GM06990 (cell line): ENCODE data around the gene ZNF407.

ENCODE experiments used
- DNase-seq: peaks from one replicate; pipeline ENCODE4 v3.0.0-alpha.2; 2011; ENCODE audit not compliant: insufficient read length; ENCODE audit errors: extremely low read depth
- H3K27me3 ChIP-seq: replicated peaks from 2 replicates; pipeline ENCODE4 v1.6.0; 2011; ENCODE audit warnings: low read length; ENCODE audit not compliant: control insufficient read depth, insufficient read depth
- H3K36me3 ChIP-seq: 2 replicates; pipeline ENCODE4 v1.5.1; 2011; ENCODE audit warnings: low read length; ENCODE audit not compliant: control insufficient read depth, insufficient read depth
- H3K4me3 ChIP-seq: replicated peaks from 2 replicates; pipeline ENCODE4 v1.5.1; 2011; ENCODE audit warnings: low read depth, mild to moderate bottlenecking, control low read depth, low read length
- CTCF ChIP-seq: IDR thresholded peaks from 2 replicates; pipeline ENCODE4 v1.5.1; 2011; ENCODE audit warnings: low read length, control low read depth, mild to moderate bottlenecking, inconsistent platforms; ENCODE audit not compliant: insufficient read depth, poor library complexity, severe bottlenecking

Gene ZNF407

GRCh38 chr18:75088622-75089211, 491.0 kb downstream of the ZNF407 start:
- no peak for TF ChIP-seq CTCF
- no peaks in the 10 kb centered on the region for H3K36me3 ChIP-seq
- DNase-seq = no peak
- H3K4me3 ChIP-seq = no peak overlapping the region
- H3K27me3 ChIP-seq = no peaks in the 10 kb centered on the region

GRCh38 chr18:75089748-75090327, 492.2 kb downstream of the ZNF407 start:
- no peak for TF ChIP-seq CTCF
- DNase-seq = no peak
- no peaks in the 10 kb centered on the region for H3K27me3 ChIP-seq
- H3K36me3 ChIP-seq = no peaks in the 10 kb centered on the region
- H3K4me3 ChIP-seq = no peak overlapping the region

- Histone ChIP-seq H3K4me3 (no peak overlapping the region), H3K36me3 (no peaks in the 10 kb centered on the region), H3K27me3 (no peaks in the 10 kb centered on the region)
- no peak for DNase-seq
- TF ChIP-seq CTCF = no peak
Observed at GRCh38 chr18:75090336-75090735, 492.7 kb downstream of the ZNF407 start.

GRCh38 chr18:75097491-75098225, 500.0 kb downstream of the ZNF407 start:
- no peak overlapping the region for H3K4me3 ChIP-seq
- no peaks in the 10 kb centered on the region for H3K36me3 ChIP-seq
- TF ChIP-seq CTCF = no peak
- DNase-seq = no peak
- no peaks in the 10 kb centered on the region for H3K27me3 ChIP-seq

- H3K4me3 ChIP-seq = no peak overlapping the region
- no peaks in the 10 kb centered on the region for H3K27me3 ChIP-seq
- no peak for DNase-seq
- no peak for TF ChIP-seq CTCF
- no peaks in the 10 kb centered on the region for H3K36me3 ChIP-seq
Observed at GRCh38 chr18:75100832-75101630, 503.4 kb downstream of the ZNF407 start.
